Measurements from ENCODE around the gene RAB4A.

Gene RAB4A

GRCh38 chr1:229281339-229281926 lies 10.5 kb downstream of the RAB4A start:
- no peak for DNase-seq (ENCODE audit: extremely low spot score)
- ChIA-PET POLR2A (no interaction called here), CTCF (no interaction called here)
- TF ChIP-seq SP1 (IDR thresholded peaks at IDR 0.05): no peak
- TF ChIP-seq ELF4 (IDR thresholded peaks at IDR 0.05): no peak

GRCh38 chr1:229282295-229282823 lies 11.4 kb downstream of the RAB4A start:
- no peak for TF ChIP-seq SP1 (IDR thresholded peaks at IDR 0.05)
- no peak for TF ChIP-seq NFRKB (IDR thresholded peaks at IDR 0.05)
- TF ChIP-seq ARNT (IDR thresholded peaks at IDR 0.05): no peak
- no peak for TF ChIP-seq LEF1 (IDR thresholded peaks at IDR 0.05; ENCODE audit: borderline replicate concordance)
- TF ChIP-seq TARDBP (IDR thresholded peaks at IDR 0.05): no peak
- no peak for TF ChIP-seq PKNOX1 (IDR thresholded peaks at IDR 0.05)
- no peak for TF ChIP-seq CTBP1 (IDR thresholded peaks at IDR 0.05; ENCODE audit: borderline replicate concordance)
- no peak for TF ChIP-seq FOXK2 (IDR thresholded peaks at IDR 0.05)
- no peak for TF ChIP-seq FOXA1 (IDR thresholded peaks at IDR 0.05)
- no peak for TF ChIP-seq FOXM1 (IDR thresholded peaks at IDR 0.05; ENCODE audit: borderline replicate concordance)
- TF ChIP-seq ZNF384 (IDR thresholded peaks at IDR 0.05): no peak
- DNase-seq (ENCODE audit: extremely low spot score): no peak
- CTCF ChIA-PET: no interaction called here
- POLR2A ChIA-PET: no interaction called here

DNA sequence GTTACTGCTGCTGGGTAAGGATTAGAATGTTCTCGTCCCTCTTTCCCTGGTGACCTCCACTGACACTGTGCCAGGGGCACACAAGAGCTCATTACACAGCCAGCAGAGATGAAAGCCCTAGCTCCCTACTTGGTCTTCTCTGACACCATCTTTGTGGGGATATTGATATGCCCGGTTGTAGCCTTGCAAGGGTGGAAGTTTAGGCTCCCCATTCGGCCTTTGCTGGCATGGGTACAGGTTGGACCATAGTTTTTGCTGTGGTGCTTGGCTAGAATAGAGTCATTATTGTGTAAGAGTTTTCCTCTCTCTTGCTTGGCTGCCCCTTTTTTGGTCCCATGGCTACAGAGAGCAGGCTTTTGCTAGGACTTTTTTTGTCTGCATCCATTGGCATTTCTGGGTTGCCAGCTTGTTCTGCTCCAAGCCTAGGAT lies 12.3 kb downstream of the RAB4A start:
- CTCF ChIA-PET: interaction anchor here (0.8 kb wide), 1 partner anchor 56 kb away, joined by 3 read pairs; no protein-coding TSS in a partner anchor
- POLR2A ChIA-PET: interaction anchor here (0.8 kb wide), 1 partner anchor 12 kb away, joined by 3 read pairs; the partner anchor contains the start of gene RAB4A

GRCh38 chr1:229284887-229285286 lies 14.0 kb downstream of the RAB4A start:
- TF ChIP-seq ARNT (IDR thresholded peaks at IDR 0.05): no peak
- TF ChIP-seq SP1 (IDR thresholded peaks at IDR 0.05): no peak
- TF ChIP-seq BHLHE40 (IDR thresholded peaks at IDR 0.05; ENCODE audit: borderline replicate concordance): no peak
- no peak for TF ChIP-seq PKNOX1 (IDR thresholded peaks at IDR 0.05)
- DNase-seq (ENCODE audit: extremely low spot score): no peak
- POLR2A ChIA-PET: no interaction called here
- CTCF ChIA-PET: no interaction called here

More for the DNA sequence above, 12.3 kb downstream of the RAB4A start:
- no peak for DNase-seq (ENCODE audit: extremely low spot score)
- TF ChIP-seq ZNF384 (IDR thresholded peaks at IDR 0.05): no peak
- no peak for TF ChIP-seq LEF1 (IDR thresholded peaks at IDR 0.05; ENCODE audit: borderline replicate concordance)
- TF ChIP-seq TARDBP (IDR thresholded peaks at IDR 0.05): no peak

DNA sequence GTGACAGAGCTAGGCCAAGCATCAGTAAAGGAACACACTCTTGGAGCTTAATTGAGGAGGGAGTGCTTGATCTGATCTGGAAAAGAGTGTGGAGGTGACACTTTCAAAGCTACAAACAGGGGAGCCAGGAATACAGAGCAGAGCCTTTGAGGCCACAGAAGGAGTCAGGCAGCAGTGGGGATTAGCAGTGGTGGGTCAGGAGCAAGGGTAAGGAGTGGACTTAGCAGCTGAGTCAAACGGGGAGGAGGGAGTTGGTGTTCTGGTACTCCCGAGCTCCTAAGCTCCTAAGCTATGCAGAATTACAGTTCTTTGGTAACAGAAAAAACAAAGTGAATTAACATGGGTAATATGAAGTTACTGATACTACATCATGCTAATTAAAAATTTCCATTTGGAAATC lies 14.5 kb downstream of the RAB4A start:
- DNase-seq (ENCODE audit: extremely low spot score): no peak
- ChIA-PET POLR2A (no interaction called here), CTCF (no interaction called here)
- TF ChIP-seq ZNF384 (IDR thresholded peaks at IDR 0.05): no peak
- TF ChIP-seq HDGF (IDR thresholded peaks at IDR 0.05; ENCODE audit: borderline replicate concordance): no peak
- no peak for TF ChIP-seq PKNOX1 (IDR thresholded peaks at IDR 0.05)
- no peak for TF ChIP-seq NFRKB (IDR thresholded peaks at IDR 0.05)
- no peak for TF ChIP-seq CTBP1 (IDR thresholded peaks at IDR 0.05; ENCODE audit: borderline replicate concordance)
- TF ChIP-seq SUZ12 (IDR thresholded peaks at IDR 0.05): no peak
- TF ChIP-seq TARDBP (IDR thresholded peaks at IDR 0.05): no peak
- TF ChIP-seq SP1 (IDR thresholded peaks at IDR 0.05): no peak
- no peak for TF ChIP-seq BHLHE40 (IDR thresholded peaks at IDR 0.05; ENCODE audit: borderline replicate concordance)
- no peak for TF ChIP-seq FOXM1 (IDR thresholded peaks at IDR 0.05; ENCODE audit: borderline replicate concordance)
- no peak for TF ChIP-seq L3MBTL2 (conservative IDR thresholded peaks at IDR 0.05)
- TF ChIP-seq FOXK2 (IDR thresholded peaks at IDR 0.05): no peak
- no peak for TF ChIP-seq ELF4 (IDR thresholded peaks at IDR 0.05)
- no peak for TF ChIP-seq FOXA1 (IDR thresholded peaks at IDR 0.05)
- TF ChIP-seq LEF1 (IDR thresholded peaks at IDR 0.05; ENCODE audit: borderline replicate concordance): no peak

GRCh38 chr1:229286099-229286766 lies 15.3 kb downstream of the RAB4A start:
- POLR2A ChIA-PET: no interaction called here
- CTCF ChIA-PET: no interaction called here
- DNase-seq (ENCODE audit: extremely low spot score): no peak
- TF ChIP-seq L3MBTL2 (conservative IDR thresholded peaks at IDR 0.05) (no peak), TARDBP (IDR thresholded peaks at IDR 0.05) (no peak), LEF1 (IDR thresholded peaks at IDR 0.05; ENCODE audit: borderline replicate concordance) (no peak)

- ChIA-PET POLR2A (no interaction called here), CTCF (no interaction called here)
- TF ChIP-seq ZNF384 (IDR thresholded peaks at IDR 0.05) (no peak), ELF4 (IDR thresholded peaks at IDR 0.05) (no peak), NFRKB (IDR thresholded peaks at IDR 0.05) (no peak), TARDBP (IDR thresholded peaks at IDR 0.05) (no peak), FOXK2 (IDR thresholded peaks at IDR 0.05) (no peak), BHLHE40 (IDR thresholded peaks at IDR 0.05; ENCODE audit: borderline replicate concordance) (no peak), L3MBTL2 (conservative IDR thresholded peaks at IDR 0.05) (no peak), PKNOX1 (IDR thresholded peaks at IDR 0.05) (no peak), LEF1 (IDR thresholded peaks at IDR 0.05; ENCODE audit: borderline replicate concordance) (no peak), FOXA1 (IDR thresholded peaks at IDR 0.05) (no peak)
- DNase-seq (ENCODE audit: extremely low spot score): no peak
Measured at GRCh38 chr1:229287267-229287666, 16.4 kb downstream of the RAB4A start.

All from HEK293T (cell line).